ENCODE data around the gene PTPN23.
"Not testable (repeated sequence)": the region's sequence is repeated elsewhere in the genome, so short reads cannot be mapped to it uniquely, and the experiment has no call there.

PTPN23 gene

DNA sequence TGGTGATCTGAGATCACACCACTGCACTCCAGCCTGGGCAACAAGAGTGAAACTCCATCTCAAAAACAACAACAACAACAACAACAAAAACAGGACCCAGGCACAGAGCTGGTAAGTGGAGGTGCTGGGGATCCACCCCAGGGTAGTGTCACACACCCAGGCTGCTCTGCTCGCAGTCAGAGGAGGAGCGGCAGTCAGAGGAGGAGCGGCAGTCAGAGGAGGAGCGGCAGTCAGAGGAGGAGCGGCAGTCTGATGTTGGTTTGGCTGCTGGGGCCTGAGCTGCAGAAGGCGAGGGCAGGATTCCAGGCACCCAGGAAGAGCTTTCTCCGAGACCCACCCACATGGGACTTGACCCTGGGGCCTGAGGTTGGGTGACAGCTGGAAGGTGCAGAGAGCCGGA, 10.8 kb upstream of the PTPN23 start:
- DNase-seq (ENCODE audit: low read depth), result not testable (repeated sequence)

DNA sequence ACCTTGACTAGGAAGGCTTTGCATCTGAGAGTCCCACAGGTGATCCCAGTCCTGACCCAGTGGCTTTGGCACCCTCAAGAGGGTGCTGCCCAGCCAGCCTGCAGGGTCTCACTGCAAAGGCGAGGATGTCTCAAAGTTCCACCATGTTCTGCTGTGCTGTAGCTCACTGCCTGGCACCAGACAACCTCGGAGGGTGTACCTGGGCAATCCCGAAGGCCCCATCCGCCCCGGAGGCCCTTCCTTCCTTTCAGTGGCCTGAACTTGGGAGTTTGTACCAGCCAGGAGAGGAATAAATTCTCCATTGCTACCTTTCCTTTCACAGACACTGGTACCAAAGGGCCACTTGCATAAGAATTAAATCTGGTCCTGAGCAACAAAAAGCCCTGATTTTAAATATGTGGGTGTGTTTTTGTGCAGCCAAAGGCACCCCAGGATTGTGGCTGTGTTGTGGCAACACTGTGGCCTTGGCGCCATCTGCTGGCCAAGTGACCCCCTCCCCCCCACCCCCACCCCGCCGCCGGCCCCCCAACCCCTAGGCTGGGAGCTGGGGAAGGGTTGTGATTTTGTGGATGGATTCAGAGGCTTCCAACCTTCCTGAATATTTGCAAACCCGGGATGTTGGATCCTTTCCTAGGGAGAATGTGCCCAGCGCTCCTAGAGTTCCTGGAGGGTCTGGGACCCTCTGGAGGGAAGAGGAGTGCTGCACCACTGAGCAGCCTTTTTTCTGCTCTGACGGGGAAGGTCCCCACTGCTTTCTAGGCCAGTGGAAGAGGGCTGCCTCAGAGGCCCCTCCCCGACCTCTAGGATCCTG, 9.7 kb upstream of the PTPN23 start:
- no peak for DNase-seq (ENCODE audit: low read depth)

DNA sequence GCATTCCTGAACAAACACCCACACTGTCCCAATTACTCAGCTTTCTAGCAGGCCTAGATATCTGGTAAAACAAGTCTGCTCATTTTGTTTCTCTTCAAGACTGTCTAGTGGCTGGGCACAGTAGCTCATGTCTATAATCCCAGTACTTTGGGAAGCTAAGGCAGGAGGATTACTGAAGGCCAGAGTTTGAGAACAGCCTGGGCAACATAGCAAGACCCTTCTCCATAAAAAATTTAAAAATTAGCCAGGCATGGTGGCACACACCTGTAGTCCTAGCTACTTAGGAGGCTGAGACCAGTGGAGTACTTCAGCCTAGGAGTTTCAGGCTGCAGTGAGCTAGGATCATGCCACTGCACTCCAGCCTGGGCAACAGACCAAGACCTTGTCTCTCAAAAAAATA, 6.2 kb upstream of the PTPN23 start:
- DNase-seq (ENCODE audit: low read depth), result no peak

DNA sequence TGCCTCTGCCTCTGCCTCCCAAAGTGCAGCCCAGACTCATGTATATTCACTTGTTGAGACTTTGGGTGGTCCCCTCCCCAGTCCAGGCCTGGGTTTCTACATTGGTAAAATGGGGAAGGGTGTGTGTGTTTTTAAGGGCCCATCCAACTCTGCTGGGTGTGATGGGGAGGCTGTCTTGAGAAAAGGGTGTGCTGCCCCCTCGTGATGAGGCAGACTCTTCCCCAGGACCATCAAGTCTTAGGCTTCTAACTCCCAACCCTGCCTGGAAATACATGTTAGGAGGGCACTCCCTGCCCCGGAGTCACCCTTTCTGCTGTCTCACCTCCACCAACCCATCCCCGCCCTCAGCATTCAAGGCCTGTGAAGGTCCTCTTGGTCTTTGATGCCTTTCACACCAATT, 4.4 kb upstream of the PTPN23 start:
- DNase-seq (ENCODE audit: low read depth), result no peak

DNA sequence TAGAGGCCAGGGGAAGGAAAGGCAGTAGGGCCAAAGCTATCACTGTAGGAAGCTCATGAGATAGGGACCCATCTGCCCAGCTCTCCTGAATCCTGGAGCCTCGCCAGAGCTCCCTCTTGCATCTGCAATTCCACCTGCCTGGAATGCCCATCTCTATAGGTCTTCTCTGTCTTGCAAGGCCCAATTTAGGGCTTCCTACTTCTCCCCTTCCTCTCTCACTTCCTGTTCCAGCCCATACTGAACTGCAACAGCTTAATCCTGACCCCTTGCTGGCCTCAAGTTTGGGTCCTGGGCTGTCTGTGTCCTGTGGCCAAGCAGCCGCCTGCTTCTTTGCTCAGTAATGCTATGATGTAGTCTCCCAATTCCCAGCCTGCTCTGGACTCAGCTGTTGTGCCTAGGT, 3.6 kb upstream of the PTPN23 start:
- no peak for DNase-seq (ENCODE audit: low read depth)

DNA sequence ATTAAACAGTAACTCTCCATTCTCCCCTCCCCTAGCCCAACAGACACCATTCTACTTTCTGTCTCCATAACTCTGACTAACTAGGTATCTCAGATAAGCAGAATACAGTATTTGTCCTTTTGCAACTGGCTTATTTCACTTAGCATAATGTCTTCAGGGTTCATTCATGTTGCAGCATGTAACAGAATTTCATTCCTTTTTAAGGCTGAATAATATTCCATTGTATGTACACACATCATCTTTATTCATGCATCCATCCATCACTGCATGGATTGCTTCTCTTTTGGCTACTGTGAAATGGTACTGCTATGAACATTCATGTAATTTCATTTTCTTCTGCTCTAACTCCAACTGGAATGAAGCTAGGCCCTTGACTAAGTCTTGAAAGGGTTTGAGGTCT, 2.0 kb upstream of the PTPN23 start:
- no peak for DNase-seq (ENCODE audit: low read depth)

DNA sequence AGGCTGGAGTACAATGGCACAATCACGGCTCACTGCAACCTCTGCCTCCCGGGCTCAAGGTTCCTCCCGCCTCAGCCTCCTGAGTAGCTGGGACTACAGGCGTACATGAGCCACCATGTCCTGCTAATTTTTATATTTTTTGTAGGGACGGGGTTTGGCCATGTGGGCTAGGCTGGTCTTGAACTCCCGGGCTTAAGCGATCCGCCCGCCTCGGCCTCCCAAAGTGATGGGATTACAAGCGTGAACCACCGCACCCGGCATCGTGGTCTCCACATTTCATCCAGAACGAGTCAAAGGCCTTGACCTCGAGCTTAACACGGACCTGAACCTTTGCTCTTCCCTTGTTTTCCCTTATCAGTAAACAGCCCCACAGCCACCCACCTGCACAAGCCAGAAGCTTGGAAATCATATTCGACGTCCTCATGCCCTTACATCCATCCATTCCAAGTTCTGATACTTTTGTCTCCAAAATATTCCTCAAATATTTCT, 1.4 kb upstream of the PTPN23 start:
- DNase-seq (ENCODE audit: low read depth), result no peak

DNA sequence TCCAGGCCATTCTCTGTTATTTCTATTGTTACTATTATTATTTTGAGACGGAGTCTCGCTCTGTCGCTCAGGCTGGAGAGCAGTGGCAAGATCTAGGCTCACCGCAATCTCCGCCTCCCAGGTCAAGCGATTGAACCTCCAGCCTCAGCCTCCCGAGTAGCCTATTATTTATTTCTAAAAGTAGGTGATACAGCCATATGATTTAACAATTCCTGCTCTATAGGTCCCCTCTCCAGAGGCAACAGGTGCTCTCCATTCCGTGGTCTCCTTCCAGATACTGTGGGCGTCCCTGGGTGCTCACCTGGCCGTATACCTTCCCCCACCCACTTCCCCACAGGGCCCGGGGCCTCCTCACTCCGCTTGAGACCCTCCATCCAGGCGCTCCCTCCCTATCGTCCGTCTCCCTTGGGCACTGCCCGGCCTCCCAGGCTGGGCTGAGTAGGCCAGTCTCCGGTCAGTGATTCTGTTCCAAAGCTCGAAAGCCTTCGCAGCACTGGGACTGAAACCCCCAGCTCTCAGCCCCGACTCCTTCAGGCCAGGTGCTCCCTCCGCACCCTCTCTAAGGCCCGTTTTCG, 708 bp upstream of the PTPN23 start:
- DNase-seq (ENCODE audit: low read depth), result no peak

DNA sequence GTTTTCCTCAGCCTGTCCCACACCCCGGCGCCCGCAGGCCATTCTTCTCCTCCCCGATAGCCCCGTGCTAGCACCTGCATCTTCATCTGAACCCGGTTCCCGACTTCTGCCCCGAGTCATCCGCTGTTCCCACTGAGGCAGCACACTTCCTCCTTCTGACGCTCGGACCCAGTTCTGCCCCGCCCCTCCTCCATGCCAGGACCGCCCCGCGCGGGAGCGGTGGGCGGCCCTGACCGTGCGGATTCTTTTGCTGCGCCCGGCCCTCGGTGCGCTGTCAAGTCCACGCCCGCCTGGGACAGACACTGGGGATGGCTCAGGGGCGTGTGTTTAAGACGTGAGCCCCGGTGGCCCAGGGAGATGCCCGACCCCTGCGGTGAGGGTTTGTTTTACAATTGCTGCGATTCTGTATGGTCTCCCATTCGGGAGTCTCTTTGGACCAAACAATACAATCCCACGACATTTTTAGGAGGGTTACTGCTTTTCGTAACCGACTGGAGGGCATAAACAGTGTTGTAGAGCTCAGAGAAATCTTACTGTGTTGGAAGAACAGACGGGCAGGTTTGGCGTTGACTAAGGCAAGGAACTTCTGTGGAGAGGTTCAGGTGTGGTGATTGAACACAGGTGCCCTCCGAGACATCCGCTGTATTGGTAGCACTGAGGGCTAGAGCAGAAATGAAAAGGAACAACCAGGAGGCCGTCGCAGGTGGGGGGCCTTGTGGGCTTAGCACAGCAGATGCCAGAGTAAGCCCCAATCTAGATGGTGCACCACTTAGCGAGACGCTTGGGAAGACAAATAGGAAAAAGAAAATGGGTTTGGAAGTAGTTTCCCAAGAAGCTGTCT, 716 bp downstream of the PTPN23 start:
- DNase-seq (ENCODE audit: low read depth), result peak; percentile 43

DNA sequence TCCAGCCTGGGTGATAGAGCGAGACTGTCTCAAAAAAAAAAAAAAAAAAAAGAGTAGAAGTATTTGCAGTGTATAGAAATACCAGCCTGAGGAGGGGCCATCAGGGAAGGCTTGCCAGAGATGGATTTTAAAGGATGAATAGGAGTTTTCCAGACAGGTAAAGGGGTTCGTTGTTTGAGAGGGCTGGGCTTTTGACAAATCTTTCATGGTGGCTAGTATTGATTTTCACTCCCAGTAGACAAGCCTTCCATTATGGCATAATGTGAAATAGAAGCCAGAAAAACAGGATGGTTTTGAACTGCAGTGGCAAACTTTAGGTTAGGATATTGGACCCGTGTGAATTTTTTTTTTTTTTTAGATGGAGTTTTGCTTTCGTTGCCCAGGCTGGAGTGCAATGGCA, 3.6 kb downstream of the PTPN23 start:
- DNase-seq (ENCODE audit: low read depth), result no peak

DNA sequence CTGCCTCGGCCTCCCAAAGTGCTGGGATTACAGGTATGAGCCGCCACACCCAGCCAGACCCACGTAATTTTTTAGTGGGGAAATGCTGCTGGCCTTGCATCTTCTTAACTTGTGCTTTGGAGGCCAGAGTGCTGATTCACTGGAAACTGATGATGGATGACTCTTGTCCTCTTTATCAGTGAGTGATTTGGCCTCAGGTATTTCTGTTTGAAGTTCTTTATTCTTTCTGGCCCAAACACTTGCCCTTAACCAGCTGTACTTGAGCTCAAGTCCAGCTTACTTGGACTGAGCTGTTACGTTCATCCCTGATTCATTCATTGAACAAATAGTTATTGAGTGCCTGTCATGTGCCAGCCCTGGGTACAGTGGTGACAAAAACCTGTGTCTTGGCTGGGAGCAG, 4.2 kb downstream of the PTPN23 start:
- DNase-seq (ENCODE audit: low read depth), result no peak

DNA sequence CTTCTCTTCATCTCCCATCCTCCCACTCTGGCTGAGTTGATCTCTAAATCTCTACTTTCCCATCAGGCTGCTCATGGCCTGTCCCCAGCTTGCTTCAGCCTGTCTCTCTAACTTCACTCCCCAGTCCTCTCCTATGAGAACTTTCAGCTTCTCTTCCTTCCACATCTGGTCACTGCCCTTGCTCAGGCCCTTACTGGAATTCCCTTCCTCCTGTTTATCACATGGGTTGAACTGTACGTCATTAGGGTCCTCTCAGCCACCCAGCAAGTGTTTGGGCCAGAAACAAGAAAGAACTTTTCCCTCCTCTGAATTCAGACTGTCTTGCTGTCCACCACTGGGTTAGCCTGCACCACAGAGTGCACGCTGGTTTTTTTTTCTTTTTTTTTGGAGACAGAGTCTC, 5.0 kb downstream of the PTPN23 start:
- no peak for DNase-seq (ENCODE audit: low read depth)

DNA sequence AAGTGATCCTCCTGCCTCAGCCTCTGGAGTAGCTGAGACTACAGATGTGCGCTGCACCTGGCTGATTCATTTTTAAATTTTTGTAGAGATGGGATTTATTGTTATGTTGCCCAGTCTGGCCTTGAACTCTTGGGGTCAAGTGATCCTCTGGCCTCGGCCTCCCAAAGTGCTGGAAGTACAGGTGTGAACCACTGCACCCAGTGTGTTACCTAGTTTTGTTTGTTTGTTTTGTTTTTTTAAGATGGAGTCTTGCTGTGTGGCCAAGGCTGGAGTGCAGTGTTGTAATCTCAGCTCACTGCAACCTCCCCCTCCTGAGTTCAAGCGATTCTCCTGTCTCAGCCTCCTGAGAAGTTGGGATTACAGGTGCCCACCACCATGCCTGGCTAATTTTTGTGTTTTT, 12.1 kb downstream of the PTPN23 start:
- no peak for DNase-seq (ENCODE audit: low read depth)

DNA sequence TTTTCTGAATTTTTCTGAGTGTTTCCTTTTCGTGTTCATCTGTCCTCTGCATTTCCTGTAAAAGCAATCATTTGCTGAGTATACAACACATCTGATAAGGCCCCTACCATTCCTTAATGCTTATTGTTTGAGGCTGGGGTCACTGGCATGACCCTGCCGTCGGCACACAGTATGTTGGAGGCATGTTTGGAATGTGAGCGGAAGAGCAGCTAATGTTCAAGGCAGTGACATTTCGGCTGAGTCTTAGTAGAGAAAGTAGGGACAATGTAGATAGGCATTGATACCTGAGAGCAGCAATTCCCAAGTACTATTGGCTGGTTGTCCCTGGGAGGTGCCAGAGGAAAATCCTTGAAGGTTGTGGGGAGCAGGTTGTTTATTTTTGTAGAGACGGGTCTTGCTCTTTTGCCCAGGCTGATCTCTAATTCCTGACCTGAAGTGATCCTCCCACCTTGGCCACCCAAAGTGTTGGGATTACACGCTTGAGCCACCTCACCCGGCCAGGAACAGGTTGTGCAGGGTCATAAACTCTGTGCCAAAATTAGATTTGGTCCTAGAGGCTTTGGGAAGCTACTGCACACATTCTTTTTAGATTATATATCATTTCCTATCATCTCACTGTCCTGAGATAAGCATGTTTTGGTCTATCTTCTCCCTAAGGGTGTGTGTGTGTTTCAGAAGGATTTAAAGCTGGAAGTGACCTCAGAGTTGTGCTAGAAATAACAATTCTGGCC, 13.5 kb downstream of the PTPN23 start:
- no peak for DNase-seq (ENCODE audit: low read depth)

DNA sequence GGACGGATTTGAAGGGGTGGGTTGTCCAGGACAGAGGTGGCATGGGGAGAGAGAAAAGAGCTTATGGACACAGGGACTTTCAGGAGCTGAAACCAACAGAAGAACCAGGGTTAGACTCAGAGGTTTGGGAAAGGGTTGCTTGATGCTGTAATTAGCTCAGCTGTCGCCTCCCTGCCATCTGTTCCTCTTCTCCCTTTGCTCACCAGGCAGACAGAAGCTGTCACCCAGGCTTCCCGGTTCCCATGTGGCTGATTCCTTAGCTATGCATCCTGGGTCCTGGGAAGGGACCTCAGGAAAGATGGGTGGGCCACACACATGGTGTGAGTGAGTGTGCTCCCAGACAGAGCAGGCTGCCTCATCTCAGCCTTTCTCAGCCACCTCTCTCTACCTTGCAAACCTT, 14.1 kb downstream of the PTPN23 start:
- no peak for DNase-seq (ENCODE audit: low read depth)

DNA sequence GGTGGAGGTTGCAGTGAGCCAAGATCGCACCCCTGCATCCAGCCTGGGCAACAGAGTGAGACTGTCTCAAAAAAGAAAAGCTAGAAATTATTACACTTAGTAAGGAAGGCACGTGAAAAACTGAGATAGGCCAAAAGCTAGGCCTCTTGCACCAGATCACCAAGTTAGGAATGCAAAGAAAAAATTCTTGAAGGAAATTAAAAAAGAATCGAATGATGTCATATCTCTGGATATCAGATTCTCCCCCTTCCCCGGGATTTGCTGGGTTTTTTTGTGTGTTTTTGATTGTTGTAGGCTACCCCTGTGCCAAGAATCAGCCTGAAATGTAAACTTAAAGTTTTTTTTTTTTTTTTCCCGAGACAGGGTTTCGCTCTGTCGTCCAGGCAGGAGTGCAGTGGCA, 17.4 kb downstream of the PTPN23 start:
- DNase-seq (ENCODE audit: low read depth), result no peak

DNA sequence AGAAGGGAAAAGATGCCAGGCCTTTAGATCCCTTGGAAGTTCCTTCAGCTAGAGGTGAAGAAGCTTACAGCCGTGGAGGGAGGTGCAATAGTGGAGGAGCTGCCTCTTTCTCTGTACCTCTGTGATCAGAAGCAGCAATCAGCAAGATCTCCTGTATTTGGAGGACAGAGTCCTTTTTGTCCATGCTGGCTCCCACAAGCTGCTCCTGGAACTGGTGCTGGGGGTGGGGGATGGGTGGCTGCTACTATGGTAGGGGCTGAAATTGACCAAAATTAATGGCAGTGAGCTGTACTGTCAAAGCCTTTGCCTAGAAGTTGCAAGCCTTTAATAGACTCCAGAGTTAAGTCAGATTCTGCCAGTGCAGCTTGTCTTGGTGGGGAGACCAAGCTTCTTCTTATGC, 18.2 kb downstream of the PTPN23 start:
- DNase-seq (ENCODE audit: low read depth), result no peak

DNA sequence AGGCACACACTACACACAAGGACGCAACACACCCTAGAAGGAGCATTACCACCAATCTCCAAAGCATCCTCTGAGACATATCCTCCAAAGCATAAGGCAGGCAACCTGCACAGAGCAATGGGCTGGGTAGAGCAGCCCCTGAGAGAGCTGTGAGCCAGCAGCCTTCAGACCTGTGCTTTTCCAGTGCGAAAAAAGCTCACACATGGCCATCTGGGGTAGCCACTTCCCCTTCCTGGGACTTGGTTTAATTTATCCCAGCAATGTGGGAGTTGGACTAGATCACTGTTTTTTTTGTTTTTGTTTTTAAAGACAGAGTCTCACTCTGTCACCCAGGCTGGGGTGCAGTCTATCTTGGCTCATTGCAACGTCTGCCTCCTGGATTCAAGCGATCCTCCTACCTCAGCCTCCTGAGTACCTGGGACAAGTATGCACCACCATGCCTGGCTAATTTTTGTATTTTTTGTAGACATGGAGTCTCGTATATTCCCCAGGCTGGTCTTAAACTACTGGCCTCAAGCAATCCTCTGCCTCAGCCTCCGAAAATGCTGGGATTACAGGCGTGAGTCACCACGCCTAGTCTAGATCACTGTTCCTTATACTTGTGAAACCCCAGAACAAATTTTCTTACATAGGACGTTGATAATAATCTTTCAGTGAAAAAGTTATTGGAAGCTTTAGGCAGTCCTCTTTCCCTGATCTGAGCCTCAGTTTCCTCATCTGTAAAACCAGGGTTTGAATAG, 18.9 kb downstream of the PTPN23 start:
- DNase-seq (ENCODE audit: low read depth), result no peak

DNA sequence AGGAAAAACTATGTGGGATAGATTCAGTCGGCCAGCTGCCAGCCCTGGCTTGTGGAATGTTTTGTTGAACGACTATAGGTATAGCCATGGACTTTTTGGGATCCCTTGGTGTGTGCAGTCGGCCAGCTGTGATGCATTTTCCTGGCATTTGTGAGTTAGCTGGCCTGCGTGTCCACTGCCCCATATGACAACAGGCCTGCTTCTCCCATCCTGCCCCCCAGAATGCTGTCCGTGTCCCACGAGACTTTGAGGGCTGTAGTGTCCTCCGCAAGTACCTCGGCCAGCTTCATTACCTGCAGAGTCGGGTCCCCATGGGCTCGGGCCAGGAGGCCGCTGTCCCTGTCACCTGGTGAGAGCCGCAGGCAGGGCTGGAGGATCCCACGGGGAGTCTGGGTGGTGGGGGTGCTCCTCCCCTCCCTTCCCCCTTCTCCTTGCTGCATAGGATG, 23.6 kb downstream of the PTPN23 start:
- no peak for DNase-seq (ENCODE audit: low read depth)

DNA sequence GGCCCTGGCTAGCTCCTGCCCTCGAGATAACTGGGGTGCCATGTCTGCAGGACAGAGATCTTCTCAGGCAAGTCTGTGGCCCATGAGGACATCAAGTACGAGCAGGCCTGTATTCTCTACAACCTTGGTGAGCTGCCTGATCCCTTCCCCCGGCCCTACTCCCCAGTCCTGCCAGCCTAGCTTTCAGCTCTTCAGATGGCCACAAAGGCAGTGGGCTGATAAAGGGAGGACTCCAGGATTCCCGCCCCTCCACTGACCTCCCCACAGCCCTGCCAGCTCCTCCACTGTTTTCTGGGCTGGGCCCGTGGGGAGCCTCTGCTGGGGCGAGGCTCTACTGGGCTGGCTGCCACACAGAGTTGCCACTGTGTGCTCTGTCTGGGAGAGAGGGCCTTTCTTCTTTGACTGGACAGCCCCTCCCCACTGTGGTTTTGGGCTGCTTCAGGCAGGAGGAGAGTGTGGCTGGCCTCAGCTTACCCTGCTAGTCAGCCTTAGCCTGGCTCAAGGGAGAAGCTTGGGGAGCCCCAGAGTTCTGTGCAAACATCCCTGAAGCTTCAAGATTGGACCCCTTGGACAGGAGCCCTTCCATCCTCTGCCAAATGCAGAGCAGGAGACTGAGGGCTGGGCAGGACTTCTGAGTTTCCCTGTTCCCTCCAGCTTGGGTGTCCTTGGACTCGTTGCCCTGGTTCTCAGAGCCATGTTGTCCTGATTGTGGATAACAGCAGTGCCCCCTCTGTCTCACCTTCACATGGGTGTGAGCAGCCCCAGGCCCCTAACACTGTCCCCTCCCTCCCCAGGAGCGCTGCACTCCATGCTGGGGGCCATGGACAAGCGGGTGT, 24.4 kb downstream of the PTPN23 start:
- DNase-seq (ENCODE audit: low read depth), result no peak

All from stimulated activated CD4-positive, alpha-beta T cell treated with anti-CD3 and anti-CD28 coated beads, Interleukin-2, amount 100 ng/mL, for 4 hours (primary cell).